ENCODE data around the gene PLEKHA4. TPM values are rescaled to one million over a fixed set of nuclear protein-coding genes. Genes with fewer than 3 reads are reported as not detected.

PLEKHA4 gene
- total and polyA plus RNA-seq, 9 of the 15 experiments (the other 6 are each of a cell fraction or from before 2014, with no cell fraction given): 0.07 to 30.8 (median 11.4) TPM

DNA sequence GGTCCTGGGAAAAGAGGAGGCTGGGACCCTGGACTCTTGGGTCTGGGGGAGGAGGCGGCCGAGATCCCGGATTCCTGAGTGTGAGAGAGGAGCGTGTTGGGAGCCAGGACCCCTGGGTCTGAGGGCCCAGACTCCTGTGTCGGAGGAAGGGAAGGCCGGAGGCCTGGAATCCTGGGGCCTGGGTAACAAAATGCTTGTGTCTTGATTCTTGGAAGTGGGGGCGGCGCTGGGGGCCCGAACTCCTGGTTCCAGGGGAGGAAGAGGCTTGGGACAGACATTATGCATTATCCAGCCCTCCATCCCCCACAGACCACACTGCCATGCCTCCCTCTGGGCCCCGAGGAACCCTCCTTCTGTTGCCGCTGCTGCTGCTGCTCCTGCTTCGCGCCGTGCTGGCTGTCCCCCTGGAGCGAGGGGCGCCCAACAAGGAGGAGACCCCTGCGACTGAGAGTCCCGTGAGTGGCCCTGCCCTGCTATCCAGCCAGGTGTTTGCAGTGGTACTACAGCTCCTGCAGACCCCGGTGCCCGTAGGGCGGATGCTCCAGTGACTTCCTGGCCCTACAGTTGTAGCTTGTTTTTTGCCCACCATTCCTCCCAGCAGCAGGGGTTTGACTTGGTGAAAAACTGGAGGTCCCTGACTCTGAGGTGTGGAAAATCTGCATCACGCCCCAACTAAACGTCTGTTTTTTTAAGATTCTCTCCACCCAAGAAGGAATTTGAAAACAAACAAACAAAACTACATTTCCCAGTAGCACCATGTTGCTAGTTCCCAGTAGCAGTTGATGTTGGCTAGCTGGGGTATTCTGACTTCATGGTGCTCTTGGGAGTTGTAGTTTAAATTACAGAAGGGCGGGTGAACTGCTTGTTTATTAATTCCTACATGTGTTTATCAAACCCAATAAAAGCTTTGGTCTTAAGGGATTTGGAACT is 32.3 kb upstream of the PLEKHA4 start (continued):
- TF ChIP-seq, protein P1, sequence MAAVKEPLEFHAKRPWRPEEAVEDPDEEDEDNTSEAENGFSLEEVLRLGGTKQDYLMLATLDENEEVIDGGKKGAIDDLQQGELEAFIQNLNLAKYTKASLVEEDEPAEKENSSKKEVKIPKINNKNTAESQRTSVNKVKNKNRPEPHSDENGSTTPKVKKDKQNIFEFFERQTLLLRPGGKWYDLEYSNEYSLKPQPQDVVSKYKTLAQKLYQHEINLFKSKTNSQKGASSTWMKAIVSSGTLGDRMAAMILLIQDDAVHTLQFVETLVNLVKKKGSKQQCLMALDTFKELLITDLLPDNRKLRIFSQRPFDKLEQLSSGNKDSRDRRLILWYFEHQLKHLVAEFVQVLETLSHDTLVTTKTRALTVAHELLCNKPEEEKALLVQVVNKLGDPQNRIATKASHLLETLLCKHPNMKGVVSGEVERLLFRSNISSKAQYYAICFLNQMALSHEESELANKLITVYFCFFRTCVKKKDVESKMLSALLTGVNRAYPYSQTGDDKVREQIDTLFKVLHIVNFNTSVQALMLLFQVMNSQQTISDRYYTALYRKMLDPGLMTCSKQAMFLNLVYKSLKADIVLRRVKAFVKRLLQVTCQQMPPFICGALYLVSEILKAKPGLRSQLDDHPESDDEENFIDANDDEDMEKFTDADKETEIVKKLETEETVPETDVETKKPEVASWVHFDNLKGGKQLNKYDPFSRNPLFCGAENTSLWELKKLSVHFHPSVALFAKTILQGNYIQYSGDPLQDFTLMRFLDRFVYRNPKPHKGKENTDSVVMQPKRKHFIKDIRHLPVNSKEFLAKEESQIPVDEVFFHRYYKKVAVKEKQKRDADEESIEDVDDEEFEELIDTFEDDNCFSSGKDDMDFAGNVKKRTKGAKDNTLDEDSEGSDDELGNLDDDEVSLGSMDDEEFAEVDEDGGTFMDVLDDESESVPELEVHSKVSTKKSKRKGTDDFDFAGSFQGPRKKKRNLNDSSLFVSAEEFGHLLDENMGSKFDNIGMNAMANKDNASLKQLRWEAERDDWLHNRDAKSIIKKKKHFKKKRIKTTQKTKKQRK (IDR thresholded peaks at IDR 0.05; ENCODE audit: borderline replicate concordance, low read depth, low read length): no peak
- TF ChIP-seq, protein P2, sequence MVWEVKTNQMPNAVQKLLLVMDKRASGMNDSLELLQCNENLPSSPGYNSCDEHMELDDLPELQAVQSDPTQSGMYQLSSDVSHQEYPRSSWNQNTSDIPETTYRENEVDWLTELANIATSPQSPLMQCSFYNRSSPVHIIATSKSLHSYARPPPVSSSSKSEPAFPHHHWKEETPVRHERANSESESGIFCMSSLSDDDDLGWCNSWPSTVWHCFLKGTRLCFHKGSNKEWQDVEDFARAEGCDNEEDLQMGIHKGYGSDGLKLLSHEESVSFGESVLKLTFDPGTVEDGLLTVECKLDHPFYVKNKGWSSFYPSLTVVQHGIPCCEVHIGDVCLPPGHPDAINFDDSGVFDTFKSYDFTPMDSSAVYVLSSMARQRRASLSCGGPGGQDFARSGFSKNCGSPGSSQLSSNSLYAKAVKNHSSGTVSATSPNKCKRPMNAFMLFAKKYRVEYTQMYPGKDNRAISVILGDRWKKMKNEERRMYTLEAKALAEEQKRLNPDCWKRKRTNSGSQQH (CRISPR knock-in tag; IDR thresholded peaks at IDR 0.05): 0 out of 2 replicates have a peak, but pooled peaks have one; percentile 30
- no peak for TF ChIP-seq ZKSCAN3 (CRISPR knock-in tag; IDR thresholded peaks at IDR 0.05)
- no peak for TF ChIP-seq CAMTA2 (CRISPR knock-in tag; conservative IDR thresholded peaks at IDR 0.05)
- peak; percentile 42 for TF ChIP-seq POLR2B (IDR thresholded peaks at IDR 0.05; ENCODE audit: low read depth, partially characterized antibody)
- no peak for TF ChIP-seq ZNF668 (CRISPR knock-in tag; IDR thresholded peaks at IDR 0.05)
- TF ChIP-seq HLTF (IDR thresholded peaks at IDR 0.05): 0 out of 2 replicates have a peak, but pooled peaks have one; percentile 30
- peak; percentile 25; the same call in 1 of the 2 replicates for TF ChIP-seq ZFX (CRISPR knock-in tag; IDR thresholded peaks at IDR 0.05)
- TF ChIP-seq ZNF197 (CRISPR knock-in tag; IDR thresholded peaks at IDR 0.05; ENCODE audit: low read depth): 0 out of 2 replicates have a peak, but pooled peaks have one; percentile 47
- no peak for TF ChIP-seq ZNF561 (CRISPR knock-in tag; conservative IDR thresholded peaks at IDR 0.05)
- peak; percentile 89 to 95 for TF ChIP-seq SIX5 (IDR thresholded peaks at IDR 0.05; ENCODE audit: borderline replicate concordance in 1 of 2, insufficient read depth in 1 of 2, low read depth in 1 of 2, low read length in 2 of 2)
- peak; percentile 71 for TF ChIP-seq NR2C1 (IDR thresholded peaks at IDR 0.05)
- peak; percentile 88 for TF ChIP-seq NR2C1 (tag; IDR thresholded peaks at IDR 0.05)
- no peak for TF ChIP-seq NELFE (IDR thresholded peaks at IDR 0.05; ENCODE audit: insufficient read depth, insufficient read length)
- TF ChIP-seq, protein P3, sequence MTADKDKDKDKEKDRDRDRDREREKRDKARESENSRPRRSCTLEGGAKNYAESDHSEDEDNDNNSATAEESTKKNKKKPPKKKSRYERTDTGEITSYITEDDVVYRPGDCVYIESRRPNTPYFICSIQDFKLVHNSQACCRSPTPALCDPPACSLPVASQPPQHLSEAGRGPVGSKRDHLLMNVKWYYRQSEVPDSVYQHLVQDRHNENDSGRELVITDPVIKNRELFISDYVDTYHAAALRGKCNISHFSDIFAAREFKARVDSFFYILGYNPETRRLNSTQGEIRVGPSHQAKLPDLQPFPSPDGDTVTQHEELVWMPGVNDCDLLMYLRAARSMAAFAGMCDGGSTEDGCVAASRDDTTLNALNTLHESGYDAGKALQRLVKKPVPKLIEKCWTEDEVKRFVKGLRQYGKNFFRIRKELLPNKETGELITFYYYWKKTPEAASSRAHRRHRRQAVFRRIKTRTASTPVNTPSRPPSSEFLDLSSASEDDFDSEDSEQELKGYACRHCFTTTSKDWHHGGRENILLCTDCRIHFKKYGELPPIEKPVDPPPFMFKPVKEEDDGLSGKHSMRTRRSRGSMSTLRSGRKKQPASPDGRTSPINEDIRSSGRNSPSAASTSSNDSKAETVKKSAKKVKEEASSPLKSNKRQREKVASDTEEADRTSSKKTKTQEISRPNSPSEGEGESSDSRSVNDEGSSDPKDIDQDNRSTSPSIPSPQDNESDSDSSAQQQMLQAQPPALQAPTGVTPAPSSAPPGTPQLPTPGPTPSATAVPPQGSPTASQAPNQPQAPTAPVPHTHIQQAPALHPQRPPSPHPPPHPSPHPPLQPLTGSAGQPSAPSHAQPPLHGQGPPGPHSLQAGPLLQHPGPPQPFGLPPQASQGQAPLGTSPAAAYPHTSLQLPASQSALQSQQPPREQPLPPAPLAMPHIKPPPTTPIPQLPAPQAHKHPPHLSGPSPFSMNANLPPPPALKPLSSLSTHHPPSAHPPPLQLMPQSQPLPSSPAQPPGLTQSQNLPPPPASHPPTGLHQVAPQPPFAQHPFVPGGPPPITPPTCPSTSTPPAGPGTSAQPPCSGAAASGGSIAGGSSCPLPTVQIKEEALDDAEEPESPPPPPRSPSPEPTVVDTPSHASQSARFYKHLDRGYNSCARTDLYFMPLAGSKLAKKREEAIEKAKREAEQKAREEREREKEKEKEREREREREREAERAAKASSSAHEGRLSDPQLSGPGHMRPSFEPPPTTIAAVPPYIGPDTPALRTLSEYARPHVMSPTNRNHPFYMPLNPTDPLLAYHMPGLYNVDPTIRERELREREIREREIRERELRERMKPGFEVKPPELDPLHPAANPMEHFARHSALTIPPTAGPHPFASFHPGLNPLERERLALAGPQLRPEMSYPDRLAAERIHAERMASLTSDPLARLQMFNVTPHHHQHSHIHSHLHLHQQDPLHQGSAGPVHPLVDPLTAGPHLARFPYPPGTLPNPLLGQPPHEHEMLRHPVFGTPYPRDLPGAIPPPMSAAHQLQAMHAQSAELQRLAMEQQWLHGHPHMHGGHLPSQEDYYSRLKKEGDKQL (CRISPR knock-in tag; IDR thresholded peaks at IDR 0.05; ENCODE audit: borderline replicate concordance): 0 out of 2 replicates have a peak, but pooled peaks have one; percentile 74
- TF ChIP-seq ASH1L (IDR thresholded peaks at IDR 0.05; ENCODE audit: borderline replicate concordance, low read depth, partially characterized antibody): peak; percentile 44
- no peak for TF ChIP-seq ZNF584 (CRISPR knock-in tag; IDR thresholded peaks at IDR 0.05; ENCODE audit: low read depth)
